ENCODE data around the gene DNAH1.

DNAH1 gene

DNA sequence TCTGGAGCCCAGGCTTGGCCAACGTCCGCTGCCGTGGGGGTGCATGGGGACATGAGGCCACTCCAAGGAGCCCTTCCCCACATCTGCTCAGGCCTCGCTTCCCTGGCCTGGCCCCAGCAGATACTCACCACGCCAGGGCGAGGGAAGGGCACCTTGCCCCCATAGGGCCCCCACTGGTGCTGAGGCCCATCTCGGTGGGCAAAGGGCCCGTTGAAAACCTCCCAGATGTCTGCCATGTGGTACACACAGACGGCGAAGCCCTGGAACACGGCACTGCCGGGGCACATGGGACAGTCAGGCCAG is 124.1 kb downstream of the DNAH1 start:
- TF ChIP-seq CTCF (IDR thresholded peaks at IDR 0.05; ENCODE audit: borderline replicate concordance, insufficient read depth, low read depth, low read length) = no peak
- no peak overlapping the region for H3K4me3 ChIP-seq (ENCODE audit: low read depth, low read length)

DNA sequence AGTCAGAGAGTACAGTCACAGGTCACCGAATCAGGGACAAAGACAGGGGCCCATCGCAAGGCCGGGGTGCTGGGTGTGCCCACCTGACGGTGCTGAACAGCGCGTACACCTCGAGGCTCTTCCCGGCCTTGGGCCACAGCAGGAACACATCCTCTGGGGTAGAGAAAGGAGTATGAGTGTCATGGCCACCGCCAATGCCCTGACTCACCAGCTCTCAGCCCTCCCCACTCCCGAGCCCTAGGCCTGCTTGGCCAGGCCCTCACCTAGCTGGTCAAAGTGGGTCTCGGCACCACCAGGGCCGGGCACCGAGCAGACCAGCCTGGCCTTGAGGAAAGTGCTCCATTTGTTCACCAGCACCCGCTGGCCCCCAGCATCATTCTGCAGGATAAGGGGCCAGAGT is 124.6 kb downstream of the DNAH1 start:
- TF ChIP-seq CTCF (IDR thresholded peaks at IDR 0.05; ENCODE audit: borderline replicate concordance, insufficient read depth, low read depth, low read length) = no peak
- H3K4me3 ChIP-seq (ENCODE audit: low read depth, low read length) = no peak overlapping the region

DNA sequence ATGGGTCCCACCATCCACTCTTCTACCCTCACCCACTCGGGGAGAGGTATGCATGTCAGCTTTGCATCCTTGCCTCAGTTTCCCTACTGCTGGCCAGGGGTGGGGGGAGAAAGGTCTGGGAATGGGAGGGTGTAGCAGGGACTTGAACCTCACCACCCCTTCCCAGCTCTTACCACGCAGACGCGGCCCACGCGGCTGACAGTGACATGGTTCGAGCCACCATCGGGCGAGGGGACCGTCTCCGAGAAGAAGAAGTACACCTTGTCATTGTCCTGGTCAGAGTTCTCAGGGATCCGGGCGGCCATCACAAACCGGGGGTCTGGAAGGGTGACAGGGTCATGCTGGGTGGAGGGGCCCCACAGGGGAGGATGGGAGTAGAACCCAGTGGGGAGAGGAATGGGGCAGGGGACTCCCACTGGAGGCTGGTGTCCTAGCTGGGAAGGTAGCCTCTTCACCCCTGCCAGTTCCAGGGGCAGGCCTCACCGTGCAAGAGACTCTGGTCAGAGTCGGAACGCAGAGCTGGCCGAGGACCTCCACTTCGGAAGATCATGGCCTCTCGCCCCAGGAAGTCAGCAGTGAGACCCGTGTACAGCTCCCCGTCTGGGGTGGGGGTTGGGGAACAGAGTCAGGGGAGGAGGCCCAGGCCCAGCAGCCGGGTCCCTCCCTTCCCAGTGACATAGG is 125.1 kb downstream of the DNAH1 start:
- H3K4me3 ChIP-seq (ENCODE audit: low read depth, low read length) = no peak overlapping the region
- TF ChIP-seq CTCF (IDR thresholded peaks at IDR 0.05; ENCODE audit: borderline replicate concordance, insufficient read depth, low read depth, low read length) = no peak

GRCh38 chr3:52441772-52442332 is 125.7 kb downstream of the DNAH1 start:
- H3K4me3 ChIP-seq (ENCODE audit: low read depth, low read length) = no peak overlapping the region
- no peak for TF ChIP-seq CTCF (IDR thresholded peaks at IDR 0.05; ENCODE audit: borderline replicate concordance, insufficient read depth, low read depth, low read length)

DNA sequence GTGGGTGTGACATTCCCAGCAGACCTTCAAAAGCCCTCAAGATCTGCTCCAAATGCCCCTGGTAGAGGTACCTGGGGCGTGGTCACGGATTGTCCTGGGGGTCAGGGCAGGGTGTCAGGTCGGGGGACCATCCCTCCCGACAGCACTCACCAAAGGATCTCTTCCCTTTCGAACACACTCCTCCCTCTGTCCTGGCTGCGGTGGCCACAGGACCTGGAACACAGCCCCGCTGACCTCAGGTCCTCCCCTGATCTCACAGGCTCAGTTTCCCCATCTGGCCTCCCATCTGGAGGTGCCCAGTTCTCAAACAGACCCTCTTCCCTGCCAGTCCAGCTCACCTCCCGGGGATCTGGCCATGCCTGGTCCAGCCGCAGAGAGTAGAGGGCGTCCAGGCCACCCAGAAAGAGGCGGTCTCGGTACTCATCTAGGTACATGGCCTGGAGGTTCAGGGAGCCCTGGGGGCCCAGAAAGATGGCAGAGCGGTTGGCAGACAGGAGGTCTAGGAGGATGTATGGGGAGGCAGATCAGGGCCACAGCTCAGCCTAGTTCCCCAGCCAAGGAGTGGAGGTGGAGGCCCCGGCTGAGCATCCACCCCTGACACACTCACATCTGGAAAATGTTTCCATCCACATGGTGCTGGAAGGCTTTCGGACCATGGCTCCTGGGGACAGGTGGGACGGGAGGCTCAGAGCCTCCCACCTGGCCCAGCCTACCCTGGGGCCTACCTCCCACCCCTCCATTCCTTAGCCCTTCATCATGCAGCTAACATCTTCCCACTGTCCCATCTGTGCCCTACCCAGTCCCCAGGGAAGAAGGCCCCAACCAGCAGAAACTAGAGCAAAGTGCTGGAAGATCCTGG is 126.5 kb downstream of the DNAH1 start:
- H3K4me3 ChIP-seq (ENCODE audit: low read depth, low read length) = no peak overlapping the region
- no peak for TF ChIP-seq CTCF (IDR thresholded peaks at IDR 0.05; ENCODE audit: borderline replicate concordance, insufficient read depth, low read depth, low read length)

DNA sequence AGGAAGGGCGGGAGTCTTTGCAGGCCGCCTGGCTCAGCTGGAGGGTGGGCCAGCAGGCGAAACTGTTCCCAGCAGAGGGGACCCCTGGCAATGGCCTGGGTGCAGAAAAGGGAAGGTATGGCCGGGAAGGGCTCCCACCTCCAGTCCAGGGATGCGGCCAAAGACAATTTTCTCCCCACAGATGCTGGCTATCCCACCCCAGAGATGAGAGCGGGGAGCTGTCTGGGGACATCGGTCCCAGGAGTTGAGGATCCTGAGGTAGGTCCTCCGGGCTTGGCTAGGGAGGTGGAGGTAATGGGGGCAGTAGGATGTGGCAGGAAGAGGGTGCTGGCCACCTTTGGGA is 127.1 kb downstream of the DNAH1 start:
- TF ChIP-seq CTCF (IDR thresholded peaks at IDR 0.05; ENCODE audit: borderline replicate concordance, insufficient read depth, low read depth, low read length) = no peak

More for the DNA sequence above, 127.1 kb downstream of the DNAH1 start:
- H3K4me3 ChIP-seq (ENCODE audit: low read depth, low read length) = no peak overlapping the region
